HG02852 (cell line): ENCODE measurements around the gene DGKK.
"Not testable (repeated sequence)": the region's sequence is repeated elsewhere in the genome, so short reads cannot be mapped to it uniquely, and the experiment has no call there.

Experiments used
- ATAC-seq: cut with Tn5 transposase; IDR thresholded peaks from one replicate; pipeline ENCODE4 v1.9.1; 2021; ENCODE audit warnings: mild to moderate bottlenecking, moderate library complexity; ENCODE audit not compliant: unreplicated experiment

The DGKK gene

DNA sequence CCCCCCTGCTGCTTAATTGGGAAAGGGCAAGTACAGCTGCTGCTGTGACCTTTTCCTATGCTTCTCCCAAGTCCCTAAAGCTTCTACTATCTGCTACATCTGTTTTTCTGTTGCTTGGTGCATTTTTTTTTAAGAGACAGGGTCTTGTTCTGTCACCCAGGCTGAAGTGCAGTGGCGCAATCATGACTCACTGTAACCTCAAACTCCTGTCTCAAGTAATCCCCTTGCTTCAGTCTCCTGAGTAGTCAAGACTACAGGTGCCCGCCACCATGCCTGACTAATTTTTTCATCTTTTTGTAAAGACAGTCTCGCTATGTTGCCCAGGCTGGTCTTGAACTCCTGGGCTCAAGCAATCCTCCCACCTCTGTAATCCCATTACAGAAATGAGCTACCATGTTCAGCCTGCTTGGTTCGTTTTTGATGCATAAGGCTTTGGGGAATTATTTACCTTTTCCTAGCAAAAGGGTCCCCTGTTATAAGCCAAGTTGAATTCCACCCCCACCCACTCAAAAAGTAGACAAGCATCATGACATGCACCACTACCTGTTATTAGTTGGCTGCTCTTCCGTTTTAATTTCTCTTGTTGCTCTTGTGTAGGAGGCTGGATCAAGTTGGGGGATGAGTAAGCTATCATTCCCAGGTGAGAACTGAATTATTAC lies 39.6 kb downstream of the DGKK start:
- ATAC-seq, result no peak

DNA sequence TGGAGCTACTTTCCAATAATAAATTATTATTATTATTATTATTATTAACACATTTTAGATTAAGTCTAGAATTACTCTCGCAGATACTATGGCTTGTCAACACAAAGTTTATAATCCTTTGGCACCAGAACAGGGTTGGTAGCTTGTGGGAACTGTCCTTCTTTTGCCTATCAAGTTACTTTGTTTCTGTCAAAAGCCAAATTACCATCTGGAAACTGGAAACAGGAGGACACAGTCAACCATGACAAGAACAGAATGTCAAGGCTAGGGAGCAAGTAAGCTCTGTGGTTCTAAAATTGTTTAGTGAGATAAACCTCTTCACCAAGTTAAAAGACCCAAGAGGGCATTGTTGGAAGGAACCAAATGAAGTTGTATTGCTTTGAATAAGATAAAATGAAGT lies 42.5 kb downstream of the DGKK start:
- no peak for ATAC-seq

DNA sequence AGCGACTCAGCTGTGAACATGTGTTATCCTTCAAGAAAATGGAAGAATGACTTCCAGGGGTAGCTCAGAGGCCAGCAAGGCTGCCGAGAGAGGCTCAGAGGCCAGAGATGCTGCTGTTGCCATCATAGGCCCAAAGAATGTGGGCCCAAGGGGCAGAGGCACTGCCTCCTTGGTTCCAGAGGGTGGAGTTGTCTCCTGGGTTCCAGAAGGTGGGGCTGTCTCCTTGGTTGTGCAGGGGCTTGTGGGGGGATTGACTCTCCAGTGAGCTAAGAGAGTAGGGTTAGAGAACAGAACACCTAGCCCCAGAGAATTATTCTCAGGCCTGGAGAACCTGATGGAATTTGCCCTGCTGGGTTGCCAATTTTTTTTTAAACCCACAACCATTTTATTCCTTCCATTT lies 62.6 kb downstream of the DGKK start:
- no peak for ATAC-seq

DNA sequence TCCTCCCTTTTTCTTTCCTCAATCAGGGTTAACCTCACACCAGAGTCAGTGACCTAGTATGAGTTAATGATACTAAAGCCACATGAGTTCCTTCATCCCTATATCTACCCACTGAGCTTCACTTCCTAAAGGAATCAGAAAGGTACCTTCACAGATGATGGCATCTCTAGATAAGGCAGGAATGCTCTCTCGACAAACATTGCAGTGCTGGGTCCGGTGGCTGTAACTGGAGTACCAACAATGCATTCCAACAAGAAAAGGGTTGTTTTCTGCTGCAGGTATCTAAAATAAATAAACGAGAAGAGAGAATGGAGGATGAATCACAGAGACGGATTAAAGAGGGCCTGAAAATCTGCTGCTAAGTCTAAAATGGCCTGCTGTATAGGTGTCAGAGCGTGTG lies 66.7 kb downstream of the DGKK start:
- ATAC-seq, result no peak

DNA sequence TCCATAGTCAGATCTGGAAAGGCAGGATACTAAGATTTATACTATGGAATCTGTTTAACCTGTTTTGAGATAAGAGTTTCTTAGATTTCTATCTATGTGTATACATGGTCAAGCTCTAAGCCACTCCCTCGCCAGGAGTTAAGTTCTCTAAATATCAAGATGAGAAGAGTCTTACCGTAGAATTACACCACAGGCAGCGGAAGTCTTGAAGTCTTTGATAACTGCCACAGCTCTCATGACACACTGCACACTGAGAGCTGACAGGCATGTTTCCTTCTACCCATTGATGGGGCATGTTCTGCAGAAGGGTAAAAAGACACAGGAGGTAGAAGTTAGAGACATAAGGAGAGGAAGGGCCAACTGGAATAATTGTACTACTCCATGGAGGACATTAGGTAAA lies 67.7 kb downstream of the DGKK start:
- ATAC-seq, result no peak

DNA sequence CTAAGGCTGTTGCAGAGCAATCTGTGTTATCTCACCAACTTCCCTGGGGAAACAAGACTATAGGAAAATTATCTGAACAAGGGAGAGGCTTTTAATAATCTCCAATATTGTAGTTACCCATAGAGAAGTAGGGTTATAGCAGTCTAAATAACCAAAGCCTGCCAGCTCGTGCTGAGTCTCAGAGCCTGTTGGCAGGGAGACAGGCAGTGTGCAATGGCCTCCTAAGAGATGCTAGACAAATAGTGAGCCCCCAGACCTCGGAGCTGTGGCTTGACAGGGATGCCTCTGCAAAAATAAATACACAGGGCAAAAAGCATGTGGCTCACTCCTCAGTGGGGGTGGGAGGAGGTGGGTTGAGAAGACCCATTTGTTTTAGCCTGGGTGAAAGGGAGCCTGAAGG lies 76.7 kb downstream of the DGKK start:
- no peak for ATAC-seq

DNA sequence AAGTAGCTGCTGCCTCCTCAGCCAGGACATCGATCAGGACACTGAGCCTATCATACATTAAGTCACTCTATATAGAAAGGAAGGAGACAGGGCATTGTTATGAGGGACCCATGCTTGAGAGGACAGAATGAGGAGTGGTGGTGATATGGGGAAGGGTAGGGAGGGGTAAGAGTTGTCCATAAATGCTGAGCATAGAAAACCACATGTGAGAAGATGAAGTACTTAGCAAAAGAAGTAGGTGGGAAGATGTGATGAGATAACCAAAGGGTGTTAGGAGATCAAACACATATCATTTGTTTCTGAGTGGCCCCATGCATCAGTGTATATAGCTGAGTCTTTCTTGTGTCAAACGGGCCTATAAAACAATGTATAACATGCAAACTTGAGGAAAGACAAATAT lies 84.1 kb downstream of the DGKK start:
- no peak for ATAC-seq

DNA sequence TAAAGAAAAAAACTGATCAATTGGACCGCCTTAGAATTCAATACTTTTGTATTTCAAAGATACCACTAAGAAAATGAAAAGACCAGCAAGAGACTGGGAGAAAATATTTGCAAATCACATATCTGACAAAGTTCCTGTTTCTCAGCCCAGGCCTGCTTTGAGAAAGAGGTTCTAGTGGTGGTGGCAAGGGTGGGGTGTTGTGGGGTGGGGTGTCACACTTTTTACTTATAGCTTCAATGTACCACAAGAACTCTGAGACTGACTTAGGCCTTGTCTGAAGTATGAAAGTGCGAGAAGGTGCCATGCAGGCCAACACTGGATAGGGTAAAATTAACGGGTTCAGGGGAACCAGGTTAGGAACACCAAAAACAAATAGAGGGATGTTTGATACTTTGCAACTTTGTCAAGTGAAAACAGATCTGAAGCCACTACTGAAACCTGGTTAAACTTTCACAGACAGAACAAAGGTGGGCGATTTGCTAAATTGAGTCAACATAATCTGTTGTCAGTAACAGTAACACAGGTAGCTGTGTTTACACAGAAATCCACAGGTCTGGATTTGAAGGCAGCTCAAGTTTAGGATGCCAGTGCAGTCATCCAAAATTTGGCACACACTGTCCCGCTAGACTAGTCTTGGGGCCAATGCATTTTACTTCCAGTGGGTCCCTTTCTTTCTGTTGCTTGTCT lies 88.8 kb downstream of the DGKK start:
- no peak for ATAC-seq

DNA sequence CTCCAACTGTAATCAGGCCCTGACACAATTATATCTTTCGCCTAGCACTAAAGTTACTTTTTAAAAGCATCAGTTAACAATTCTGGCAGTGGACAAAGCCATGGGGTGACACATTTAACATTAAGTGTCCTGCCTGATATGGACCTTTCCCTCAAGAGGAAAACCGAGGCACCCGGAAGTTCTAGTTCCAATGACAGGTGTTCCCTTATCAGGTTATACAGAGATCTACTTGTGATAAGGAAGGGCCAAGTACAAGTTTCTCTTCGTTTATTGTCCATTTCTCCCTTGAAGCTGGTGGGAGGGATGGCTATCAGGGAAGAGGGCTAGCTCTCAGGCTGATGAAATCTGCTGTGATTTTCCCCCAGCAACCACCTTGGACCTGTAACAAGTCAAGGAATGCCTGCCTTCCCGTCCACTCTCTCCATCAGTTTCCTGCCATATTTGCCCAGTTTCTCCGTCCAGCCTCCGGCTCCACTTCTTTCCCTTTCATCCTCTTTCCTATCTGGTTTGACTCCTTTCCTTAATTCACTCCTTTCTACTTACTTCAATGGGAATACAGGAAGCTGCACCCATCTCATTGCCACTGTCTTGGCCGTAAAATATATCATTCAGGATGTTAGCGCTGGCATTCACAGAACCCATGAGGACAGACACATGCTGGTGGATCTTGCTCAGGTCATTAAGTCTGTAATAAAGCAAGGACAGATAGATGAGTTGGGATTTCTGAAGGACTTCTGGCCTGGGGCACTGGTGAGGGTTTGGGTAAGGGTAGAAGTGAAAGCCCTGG lies 95.0 kb downstream of the DGKK start:
- ATAC-seq, result no peak

DNA sequence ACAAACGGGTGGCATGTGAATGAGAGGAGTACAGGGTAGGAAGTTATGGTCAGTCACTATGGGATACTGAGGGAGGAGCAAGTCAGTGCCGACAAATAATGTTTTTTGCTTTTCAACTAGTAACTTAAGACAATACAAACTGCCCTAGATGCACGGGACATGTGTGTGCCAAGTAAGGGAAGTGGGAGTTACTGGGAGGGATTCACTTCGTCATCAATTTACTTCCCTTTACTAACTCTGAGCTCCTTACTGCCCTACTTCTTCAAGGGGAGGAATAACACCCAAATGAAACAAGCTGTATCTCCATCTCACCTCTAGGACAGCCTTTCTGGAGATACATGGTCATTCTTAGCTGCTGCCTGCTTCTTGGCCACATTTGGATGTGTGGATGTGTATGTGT lies 97.7 kb downstream of the DGKK start:
- no peak for ATAC-seq

DNA sequence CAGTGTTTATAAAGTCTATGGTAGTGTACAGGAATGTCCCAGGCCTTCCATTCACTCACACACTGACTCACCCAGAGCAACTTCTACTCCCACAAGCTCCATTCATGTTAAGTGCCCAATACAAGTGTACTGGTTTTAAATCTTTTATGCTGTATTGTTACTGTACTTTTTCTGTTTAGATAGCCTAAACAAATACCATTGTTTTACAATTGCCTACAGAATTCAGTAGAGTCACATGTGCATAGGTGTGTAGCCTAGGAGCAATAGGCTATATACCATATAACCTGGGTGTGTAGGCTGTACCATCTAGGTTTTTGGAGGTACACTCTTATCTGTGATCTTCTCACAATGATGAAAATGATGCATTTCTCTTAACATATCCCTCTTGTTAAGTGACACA lies 126.7 kb downstream of the DGKK start:
- no peak for ATAC-seq

DNA sequence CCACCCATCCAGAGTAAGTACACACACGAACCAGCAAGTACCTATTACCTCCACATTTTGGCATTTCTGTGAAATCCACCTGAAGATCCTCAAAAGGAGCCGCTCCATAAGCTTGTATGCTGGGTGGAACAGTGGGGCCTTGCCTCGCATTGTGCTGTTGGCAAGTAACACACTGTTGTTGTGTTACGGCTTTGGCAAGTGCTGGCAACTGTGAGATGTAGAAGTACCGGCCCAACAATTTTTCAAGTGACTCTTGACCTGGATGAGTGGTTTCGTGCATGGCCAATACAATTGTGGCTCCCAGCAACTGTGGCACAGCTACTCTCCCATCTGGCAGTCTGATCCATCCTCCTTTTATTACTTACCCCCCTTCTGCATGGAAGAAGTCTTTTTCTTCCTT lies 137.3 kb downstream of the DGKK start:
- ATAC-seq, result no peak

DNA sequence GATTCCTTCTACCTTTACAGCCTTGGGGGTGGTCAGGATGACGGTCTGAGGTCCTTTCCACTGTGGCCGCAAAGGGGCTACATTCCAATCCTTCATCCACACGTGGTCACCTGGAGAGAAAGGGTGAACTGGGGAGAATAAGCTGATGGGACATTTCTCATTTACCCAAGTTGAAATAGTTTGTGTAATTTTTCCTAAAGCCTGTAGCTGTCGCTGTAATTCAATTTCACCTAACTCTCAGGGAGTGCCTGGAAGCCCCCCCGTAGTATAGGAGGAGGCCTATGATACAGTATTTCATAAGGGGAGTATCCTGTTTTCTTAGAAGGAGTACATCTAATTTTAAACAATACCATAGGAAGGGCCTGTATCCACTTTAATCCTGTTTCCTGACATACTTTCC lies 138.0 kb downstream of the DGKK start:
- not testable (repeated sequence) for ATAC-seq

DNA sequence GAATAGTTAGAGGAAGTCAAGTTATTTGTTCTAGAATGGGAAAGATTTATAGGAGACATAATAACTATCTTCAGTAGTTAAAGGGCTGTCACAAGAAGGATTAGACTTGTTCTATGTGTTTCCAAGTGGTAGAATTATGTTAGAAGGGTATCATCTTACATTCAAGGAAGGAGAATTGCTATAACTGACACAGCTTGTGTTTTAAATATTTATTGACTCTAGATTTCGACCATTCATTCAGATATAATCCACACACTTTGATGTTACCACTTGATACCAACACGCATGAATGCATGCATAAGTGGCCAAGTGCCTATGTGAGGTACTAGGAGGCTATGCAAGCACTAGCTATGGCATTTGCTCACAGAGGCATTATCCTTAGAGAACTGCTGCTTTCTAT lies 143.4 kb downstream of the DGKK start:
- no peak for ATAC-seq
